ENCODE data around the gene CFAP92.
A peak's percentile ranks its signal among the peaks of the same experiment; 100 is the strongest.

CFAP92 gene

GRCh38 chr3:129026728-129027543 lies 33.1 kb upstream of the CFAP92 start (continued):
- TF ChIP-seq PRDM2 (tag by site-specific recombination; IDR thresholded peaks at IDR 0.05; ENCODE audit: borderline replicate concordance) (no peak), AEBP2 (tag by site-specific recombination; IDR thresholded peaks at IDR 0.05; ENCODE audit: borderline replicate concordance) (no peak), KLF16 (tag by site-specific recombination; IDR thresholded peaks at IDR 0.05) (no peak), ZNF600 (tag by site-specific recombination; IDR thresholded peaks at IDR 0.05) (no peak), ZNF701 (tag by site-specific recombination; IDR thresholded peaks at IDR 0.05) (no peak), ZNF837 (tag by site-specific recombination; IDR thresholded peaks at IDR 0.05) (no peak), ZNF664 (tag by site-specific recombination; IDR thresholded peaks at IDR 0.05) (no peak), ZNF785 (tag by site-specific recombination; IDR thresholded peaks at IDR 0.05) (0 out of 2 replicates have a peak, but pooled peaks have one; percentile 59), ZNF239 (tag by site-specific recombination; IDR thresholded peaks at IDR 0.05) (no peak), ZNF426 (tag by site-specific recombination; IDR thresholded peaks at IDR 0.05) (no peak), BCL11A (tag by site-specific recombination; IDR thresholded peaks at IDR 0.05; ENCODE audit: low read depth) (no peak), ZNF658 (tag by site-specific recombination; IDR thresholded peaks at IDR 0.05) (no peak), SETDB1 (IDR thresholded peaks at IDR 0.05; ENCODE audit: insufficient read length, low read length) (no peak), ZBTB8A (tag by site-specific recombination; IDR thresholded peaks at IDR 0.05) (peak; percentile 75; the same call in 1 of the 2 replicates), ZNF501 (tag by site-specific recombination; IDR thresholded peaks at IDR 0.05) (no peak), MYNN (tag by site-specific recombination; IDR thresholded peaks at IDR 0.05; ENCODE audit: borderline replicate concordance) (no peak), ZNF140 (tag by site-specific recombination; IDR thresholded peaks at IDR 0.05) (no peak), ZNF48 (tag by site-specific recombination; IDR thresholded peaks at IDR 0.05) (no peak), ZNF24 (tag by site-specific recombination; IDR thresholded peaks at IDR 0.05) (0 out of 2 replicates have a peak, but pooled peaks have one; percentile 41), ZBTB49 (tag by site-specific recombination; IDR thresholded peaks at IDR 0.05; ENCODE audit: low read depth) (no peak), ZFP3 (tag by site-specific recombination; IDR thresholded peaks at IDR 0.05; ENCODE audit: low read depth) (no peak), ZNF121 (tag by site-specific recombination; IDR thresholded peaks at IDR 0.05) (no peak), ZNF830 (tag by site-specific recombination; IDR thresholded peaks at IDR 0.05; ENCODE audit: low read depth) (no peak), ZNF280C (tag by site-specific recombination; IDR thresholded peaks at IDR 0.05) (no peak), ZNF324 (tag by site-specific recombination; IDR thresholded peaks at IDR 0.05) (no peak), ZNF175 (tag by site-specific recombination; IDR thresholded peaks at IDR 0.05) (no peak), ZBTB21 (tag by site-specific recombination; IDR thresholded peaks at IDR 0.05) (no peak), ZNF19 (tag by site-specific recombination; IDR thresholded peaks at IDR 0.05; ENCODE audit: low read depth) (no peak), ZNF423 (tag by site-specific recombination; IDR thresholded peaks at IDR 0.05) (peak; percentile 88)
